HG03342 (cell line): Measurements from ENCODE around the gene LMAN1L.

Experiments
- ATAC-seq: cut with Tn5 transposase; IDR thresholded peaks from one replicate; pipeline ENCODE4 v1.9.1; 2021; ENCODE audit warnings: mild to moderate bottlenecking, moderate library complexity; ENCODE audit not compliant: unreplicated experiment

Gene LMAN1L

DNA sequence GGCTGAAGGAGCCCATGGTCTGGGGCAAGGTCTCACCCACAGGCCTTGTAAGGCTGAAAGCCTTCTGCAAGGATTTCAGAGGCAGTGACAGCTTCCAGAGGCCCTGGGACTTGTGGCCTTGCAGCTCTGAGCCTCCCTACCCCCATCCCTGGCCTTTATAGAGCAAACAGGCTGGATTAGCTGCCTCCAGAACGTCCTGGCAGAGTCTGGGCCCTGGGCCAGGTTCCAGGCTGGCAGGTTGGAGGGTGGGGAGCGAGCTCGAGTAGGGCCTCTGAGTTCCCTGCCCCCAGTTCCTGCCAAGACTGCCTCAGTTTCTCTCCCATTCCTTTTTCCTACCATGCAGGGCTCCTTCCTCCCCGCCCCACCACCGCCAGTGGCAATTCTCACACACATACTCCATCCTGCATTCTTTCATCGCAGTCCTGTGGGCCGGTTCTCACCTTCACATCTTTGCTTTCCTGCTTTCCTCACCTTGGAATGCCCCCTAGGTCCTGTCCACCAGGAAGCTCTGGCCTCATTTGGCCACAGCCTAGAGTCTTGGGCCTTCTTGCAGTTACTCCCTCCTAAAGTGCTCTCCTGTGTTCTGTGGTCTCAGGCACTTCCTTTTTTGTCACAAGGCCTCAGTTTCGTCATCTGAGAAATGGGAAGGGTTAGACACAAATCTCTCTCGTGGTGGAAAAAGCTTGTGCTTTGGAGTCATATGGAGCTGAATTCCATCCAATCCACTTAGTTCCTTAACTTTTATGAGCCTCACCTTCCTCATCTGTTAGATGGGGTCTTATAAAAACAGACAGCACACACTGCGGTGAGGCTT is 2.7 kb downstream of the LMAN1L start:
- no peak for ATAC-seq

DNA sequence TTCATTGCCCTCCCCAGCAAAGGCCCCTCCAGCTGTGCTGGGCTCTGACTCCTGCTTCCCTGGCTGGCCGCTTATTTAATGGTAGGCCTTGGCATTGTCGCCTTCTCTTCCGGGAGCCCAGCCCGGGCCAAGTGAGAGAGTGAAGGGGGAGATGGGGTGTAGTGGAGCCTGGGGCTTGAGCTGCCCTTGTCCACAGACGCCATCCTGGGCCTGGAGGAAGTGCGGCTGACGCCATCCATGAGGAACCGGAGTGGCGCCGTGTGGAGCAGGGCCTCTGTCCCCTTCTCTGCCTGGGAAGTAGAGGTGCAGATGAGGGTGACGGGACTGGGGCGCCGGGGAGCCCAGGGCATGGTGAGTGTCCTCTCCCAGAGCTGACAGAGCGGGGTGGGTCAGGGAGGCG is 3.3 kb downstream of the LMAN1L start:
- no peak for ATAC-seq

DNA sequence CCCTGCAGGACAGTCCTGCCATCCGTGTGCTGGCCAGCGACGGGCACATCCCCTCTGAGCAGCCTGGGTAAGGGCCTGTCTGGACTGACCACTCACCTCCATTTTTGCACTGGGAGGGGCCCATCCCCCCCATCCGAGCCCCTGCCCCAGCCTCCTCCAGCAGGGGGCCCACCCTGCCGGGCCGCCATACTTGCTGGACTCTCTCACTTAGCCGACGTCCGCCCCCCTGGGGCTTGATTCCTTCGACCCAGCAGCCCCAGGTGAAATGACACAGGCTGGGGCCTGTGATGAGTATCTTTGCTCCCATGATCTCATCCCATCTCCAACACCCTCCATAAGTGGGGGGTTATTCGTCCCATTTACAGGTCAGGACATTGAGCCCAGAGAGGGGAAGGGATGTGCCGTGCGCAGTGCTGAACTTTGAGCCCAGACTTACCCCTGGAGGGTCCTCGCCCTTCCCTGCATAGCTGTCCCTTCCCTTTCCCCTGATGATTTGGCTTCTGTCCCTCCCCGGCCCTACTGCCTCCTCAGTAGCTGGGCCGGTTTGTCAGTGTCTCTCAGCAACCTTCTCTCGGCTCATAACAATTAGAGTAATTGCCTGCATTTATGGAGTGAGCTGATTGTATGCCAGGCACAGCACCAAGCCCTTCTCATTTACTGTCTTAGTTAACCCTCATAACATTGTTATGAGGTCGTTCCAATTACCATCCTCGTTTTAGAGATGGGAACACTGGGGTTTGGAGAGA is 4.2 kb downstream of the LMAN1L start:
- no peak for ATAC-seq

DNA sequence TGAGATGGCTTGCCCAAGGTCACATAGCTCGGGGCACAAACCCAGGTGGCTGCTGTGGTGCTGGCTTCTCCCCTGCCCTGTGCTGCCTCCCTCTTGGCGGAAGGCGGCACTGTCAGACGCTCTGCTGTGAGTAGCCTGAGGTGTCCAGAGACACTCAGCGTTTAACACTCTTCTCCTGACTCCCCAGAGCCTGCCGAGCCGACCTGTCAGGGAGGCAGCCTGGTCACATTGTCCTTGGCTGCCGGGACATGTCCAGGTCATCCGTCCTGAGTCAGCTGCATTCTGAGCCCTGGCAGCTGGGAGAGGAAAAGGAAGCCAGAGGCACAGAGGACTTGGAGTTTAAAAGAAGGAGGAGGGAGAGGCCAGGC is 4.7 kb downstream of the LMAN1L start:
- no peak for ATAC-seq

DNA sequence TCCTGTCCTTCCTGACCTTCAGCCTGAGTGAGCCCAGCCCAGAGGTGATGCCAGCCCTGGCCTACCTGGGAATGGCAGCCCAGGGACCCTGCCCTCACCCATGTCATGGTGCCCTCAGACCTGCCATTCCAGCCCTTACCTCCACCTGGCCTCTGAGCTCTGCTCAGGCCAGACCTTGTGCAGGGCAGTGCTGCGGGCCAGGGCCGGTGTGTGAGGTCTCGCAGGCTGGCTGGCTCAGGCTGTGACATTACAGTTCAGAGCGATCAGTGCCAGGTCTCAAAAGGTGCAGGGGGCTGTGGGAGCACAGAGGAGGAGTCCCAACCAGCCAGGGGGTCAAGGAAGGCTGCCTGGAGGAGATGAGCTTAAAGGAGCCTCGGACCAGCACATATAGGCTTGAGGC is 7.4 kb downstream of the LMAN1L start:
- ATAC-seq, result no peak

DNA sequence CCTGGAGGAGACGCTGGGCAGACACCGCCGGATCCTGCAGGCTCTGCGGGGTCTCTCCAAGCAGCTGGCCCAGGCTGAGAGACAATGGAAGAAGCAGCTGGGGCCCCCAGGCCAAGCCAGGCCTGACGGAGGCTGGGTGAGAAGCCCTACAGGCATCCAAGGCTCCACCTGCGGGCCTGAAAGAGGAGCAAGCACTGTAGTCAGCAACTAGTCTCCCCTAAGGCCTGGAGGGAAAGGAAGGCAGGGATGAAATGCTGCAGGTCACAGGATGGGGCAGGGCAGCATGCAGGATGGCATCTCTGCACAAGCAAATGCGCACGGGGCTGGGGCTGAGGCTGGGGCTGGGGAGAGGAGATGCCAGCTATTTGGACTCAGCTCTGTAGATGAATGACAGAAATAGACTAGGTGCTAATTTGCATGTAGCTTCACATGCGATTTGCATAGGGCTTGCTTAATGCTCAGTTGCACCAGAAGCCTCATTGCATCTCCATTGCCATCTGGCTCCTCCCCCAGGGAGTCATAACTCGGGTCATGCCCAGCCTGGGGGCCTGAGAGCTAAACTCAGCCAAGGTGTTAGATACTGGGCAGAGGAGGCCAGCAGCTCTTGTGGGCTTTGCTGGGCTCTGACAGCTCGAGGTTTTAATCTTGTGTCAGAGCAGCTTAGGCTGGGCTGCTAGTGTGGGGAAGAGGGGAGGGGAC is 8.6 kb downstream of the LMAN1L start:
- ATAC-seq, result peak; percentile 84

DNA sequence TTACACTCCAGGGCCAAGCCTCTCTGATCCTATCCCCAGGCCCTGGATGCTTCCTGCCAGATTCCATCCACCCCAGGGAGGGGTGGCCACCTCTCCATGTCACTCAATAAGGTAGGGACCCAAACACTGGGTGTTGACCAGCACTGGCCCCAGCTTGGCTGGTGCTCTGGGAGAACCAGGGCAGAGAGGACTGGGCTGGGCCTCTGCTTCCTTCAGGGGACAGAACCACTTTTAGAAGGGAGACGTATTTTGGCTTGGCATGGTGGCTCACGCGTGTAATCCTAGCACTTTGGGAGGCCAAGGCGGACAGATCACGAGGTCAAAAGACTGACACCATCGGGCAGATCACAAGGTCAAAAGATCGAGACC is 9.1 kb downstream of the LMAN1L start:
- no peak for ATAC-seq

DNA sequence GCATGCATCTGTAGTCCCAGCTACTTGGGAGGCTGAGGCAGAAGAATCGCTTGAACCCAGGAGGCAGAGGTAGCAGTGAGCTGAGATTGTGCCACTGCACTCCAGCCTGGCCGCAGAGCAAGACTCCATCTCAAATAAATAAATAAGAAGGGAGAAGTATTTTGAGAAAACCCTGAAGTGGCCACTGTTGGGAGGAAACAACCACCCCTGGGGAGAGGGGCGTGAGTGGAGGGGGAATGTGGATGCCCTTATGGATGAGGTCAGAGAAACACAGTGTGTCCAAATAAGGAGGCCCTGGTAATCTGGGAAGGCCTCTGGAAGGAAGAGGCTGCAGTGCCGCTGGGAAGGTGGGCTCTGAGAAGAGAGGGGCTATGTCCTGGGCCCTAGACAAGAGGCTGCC is 9.6 kb downstream of the LMAN1L start:
- no peak for ATAC-seq

DNA sequence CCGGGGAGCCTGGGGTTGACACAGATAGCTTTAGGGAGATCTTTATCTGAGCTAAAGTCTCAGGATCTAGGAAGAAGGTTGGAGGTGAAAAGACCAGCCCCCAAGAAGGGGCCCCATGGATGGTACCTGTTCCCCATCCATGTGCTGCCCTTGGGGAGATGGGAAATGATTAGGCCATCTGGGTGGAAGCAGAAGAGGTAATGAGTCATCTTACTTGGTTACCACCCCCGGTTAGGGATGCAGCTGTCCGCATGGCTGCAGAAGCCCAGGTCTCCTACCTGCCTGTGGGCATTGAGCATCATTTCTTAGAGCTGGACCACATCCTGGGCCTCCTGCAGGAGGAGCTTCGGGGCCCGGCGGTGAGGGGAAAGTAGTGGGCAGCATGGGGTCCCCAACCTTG is 10.7 kb downstream of the LMAN1L start:
- ATAC-seq, result no peak

DNA sequence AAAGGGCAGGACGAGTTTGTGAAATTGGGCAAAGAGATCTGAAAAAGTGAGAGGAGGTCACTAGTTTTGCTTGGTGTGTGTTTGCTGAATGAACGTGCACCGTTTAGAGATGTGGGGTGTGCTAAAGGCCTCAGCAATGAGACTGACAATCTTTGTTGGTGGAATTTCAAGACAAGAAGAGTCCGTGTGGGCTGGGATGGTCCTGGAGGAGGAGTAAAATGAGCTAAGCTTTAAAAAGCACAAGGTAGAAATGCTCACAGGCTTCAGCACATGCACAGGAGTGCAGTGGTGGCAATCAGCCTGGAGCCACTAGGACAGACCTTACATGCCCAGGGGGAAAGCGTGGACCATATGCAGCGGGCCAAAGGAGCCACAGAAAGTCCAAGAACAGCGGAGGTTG is 12.3 kb downstream of the LMAN1L start:
- no peak for ATAC-seq

DNA sequence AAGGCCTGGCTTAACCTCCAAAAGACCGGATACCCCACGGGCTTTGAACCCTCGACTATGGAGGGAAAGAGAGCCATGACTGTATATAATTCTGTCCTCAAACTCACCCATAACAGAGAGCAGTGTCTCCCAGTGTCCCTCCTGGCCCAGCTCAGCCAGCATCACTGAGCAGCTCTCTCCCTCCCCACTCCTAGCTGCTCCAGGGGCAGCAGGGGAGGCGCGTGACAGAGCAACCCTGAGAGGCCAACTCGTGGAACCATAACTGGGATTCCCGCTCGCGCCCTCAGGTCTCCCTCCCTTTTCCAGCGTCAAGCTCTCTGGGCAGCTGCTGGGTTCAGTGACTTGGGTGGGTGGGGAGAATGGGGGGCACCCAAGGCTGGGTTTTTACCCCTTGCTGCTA is 13.2 kb downstream of the LMAN1L start:
- ATAC-seq, result no peak

DNA sequence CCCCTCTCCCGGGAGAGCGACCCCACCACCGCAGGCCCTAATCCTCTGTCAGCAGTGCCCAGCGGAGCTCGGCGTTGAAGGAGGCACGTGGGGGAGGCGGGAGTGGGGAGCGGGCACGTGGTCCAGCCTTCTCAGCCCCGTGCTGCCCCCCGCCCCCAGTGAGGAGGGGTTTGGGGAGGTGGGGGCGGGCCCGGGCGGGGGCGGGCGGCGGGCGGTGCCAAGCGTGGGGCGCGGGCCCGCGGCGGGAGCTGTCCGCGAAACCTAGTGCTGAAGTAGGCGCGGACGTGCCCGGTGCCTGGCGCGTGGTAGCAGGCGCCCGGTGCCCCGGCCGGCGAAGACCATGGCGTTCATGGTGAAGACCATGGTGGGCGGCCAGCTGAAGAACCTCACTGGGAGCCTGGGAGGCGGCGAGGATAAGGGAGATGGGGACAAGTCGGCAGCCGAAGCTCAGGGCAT is 13.8 kb downstream of the LMAN1L start, which contains the start of gene CPLX3:
Gene CPLX3, plus strand, starts transcription at position 264 of the 456 bp plus-strand sequence. Its CDS starts 77 bp downstream, at position 341.
- no peak for ATAC-seq

DNA sequence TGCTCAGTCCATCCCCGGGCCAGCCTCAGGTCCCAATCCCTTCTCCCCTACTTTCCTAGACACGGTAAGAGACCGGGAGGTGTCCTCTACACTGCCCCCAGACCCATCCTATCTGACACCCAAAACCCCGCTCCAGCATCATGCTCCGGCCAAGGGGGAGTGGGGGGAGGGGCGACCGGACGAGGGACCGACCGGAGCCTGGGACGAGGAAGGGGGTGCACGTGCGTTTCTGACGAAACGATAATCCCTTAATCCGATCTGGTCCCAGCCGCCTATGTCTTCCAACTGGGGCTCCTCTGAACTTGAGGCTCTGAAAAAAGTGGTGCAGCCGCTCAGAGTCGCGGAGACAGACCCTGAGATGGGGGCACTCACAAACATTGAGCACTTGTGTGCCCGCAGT is 14.3 kb downstream of the LMAN1L start:
- no peak for ATAC-seq

DNA sequence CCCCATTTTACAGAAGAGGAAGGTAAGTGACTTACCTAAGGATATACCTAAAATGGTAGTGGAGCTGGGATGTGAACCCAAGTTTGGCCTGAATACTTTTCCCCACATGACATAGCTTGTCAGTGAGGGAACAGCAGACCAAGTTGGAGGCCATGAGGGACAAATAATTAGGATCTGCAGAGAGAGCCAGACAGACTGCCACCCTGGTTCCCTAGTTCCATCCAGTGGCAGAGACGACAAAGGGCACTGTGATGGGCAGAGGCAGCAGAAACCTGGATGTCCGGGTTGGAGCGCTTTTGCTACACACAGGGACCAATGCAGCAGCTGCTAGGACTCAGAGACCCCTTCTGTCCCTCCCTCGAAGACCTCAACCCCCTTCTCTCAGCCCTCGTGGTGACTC is 15.0 kb downstream of the LMAN1L start:
- ATAC-seq, result no peak

DNA sequence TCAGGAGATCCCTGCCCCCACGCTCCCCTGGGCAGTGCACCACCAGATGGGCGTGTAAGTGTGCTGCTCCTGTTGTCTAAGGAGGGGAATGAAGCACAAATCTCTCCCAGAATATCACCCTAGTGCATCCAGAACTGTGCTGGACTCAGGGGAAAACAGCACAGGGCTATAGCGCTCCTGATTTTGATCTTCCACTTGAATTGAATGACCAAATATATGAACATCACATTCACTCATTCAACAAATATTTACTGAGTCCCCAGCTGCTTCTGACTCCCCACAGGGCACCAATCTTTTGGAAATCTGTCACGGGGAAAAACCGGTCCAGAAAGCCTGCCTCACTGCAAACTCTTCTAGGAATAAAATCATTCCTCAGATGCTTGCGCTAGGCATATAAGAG is 16.2 kb downstream of the LMAN1L start:
- no peak for ATAC-seq

DNA sequence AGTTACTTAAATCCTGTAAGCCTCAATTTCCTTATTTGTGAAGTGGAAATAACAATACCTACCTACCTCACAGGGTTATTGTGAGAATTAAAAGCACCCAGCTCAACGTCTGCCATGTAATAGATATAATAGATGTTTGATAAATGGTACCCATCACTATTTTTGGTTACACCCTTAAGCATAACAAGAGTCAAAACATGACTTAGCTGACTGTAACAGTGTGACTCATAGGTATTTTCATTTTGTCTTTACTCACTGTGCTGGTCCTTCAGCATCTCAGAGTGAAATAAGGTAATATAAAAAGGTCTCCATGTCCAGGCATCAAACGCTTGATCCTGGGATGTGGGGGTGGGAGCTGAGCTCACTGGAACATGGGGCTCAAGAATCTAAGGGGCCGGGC is 16.9 kb downstream of the LMAN1L start:
- no peak for ATAC-seq

DNA sequence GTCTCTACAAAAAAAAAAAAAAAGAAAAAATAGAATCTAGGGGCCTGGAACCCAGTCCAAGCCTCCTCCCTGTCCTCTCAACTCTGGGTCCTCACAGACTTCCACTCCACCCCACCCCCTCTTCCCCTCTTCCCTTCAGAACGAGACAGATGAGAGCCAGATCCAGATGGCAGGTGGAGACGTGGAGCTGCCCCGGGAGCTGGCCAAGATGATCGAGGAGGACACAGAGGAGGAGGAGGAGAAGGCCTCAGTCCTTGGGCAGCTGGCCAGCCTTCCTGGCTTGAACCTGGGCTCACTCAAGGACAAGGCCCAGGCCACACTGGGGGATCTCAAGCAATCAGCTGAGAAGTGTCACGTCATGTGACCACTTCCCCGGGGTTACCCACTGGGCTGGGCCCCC is 17.4 kb downstream of the LMAN1L start:
- no peak for ATAC-seq

DNA sequence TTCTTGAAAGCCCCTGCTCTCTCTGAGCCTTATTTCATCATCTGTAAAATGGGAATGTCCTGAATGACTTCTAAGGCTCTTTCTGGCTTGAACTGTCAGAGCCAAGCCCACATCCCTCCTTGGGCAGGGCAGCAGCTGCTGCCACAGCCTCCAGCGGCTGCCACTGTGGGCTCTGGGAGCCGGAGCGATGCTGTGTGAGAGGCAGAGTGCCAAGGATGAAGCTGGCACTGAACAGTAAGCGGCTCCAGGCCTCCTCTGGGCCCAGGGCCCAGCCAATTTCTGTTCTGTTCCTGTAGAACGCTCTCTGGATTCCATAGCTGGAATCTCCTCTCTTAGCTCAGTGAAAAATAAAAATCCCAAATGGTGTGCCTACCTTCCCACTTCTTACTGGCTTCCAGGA is 18.2 kb downstream of the LMAN1L start:
- no peak for ATAC-seq

DNA sequence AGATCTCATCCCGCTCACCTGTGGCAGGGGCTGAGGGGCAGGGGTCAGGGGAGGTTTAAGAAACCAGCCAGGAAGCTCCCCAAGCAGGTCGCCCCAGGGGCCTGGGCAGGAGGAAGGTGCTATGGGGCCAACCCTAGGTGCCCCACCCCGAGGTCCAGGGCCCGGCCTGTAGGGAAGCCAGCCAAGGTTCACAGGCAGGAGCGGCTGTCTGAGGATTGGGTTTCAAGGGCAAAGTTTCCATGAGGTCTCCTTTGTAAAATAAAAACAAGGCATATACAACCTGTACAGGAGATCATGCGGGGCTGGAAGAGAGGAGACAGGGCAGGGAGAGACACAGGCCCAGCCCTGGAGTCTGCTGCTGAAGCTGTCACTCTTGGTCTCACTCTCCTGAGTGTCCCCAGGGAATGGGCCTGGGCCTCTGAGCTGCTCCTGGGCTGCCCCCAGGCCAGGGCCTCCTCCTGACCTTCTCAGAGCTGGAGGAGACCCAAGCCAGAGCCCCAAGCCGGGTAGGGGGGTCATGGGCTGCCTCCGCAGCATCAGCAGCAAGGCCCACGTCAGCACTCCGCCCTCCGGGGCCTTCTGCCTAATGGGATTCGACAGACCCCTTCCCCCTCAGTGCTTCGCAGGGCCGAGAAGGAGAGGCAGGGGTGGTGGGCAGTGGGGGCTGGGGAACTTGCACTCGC is 19.3 kb downstream of the LMAN1L start:
- ATAC-seq, result no peak

DNA sequence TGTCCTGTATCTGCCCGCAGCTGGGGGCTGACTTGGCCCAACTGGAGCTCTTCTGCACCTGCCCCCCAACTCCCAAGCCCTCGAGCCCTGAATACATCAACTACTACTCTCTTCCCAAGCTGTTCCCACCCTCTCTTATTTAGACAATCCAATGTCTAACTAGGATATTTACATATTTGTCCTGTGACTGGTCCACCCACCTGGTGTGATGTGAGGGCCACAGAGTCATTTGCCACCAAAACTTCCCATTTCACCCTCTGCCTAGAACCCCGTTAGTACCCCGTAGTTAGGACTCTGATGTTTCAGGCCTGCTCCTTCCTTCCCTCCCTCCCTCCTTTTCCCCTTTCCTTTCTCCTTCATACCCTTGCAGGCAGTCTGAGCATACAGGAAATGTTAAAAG is 20.2 kb downstream of the LMAN1L start:
- ATAC-seq, result no peak
